Stimulated activated CD4-positive, alpha-beta T cell treated with anti-CD3 and anti-CD28 coated beads, Interleukin-1b, Interleukin-23, amount 100 ng/mL, for 4 hours (primary cell): Measurements from ENCODE around the gene HERPUD2.
"Not testable (repeated sequence)": the region's sequence is repeated elsewhere in the genome, so short reads cannot be mapped to it uniquely, and the experiment has no call there.

Experiments
- DNase-seq, 2 donors: peaks; one replicate each; pipeline ENCODE4 v3.0.0-alpha.2; 2020; ENCODE audit warnings: low read depth in 2 of 2

The HERPUD2 gene

DNA sequence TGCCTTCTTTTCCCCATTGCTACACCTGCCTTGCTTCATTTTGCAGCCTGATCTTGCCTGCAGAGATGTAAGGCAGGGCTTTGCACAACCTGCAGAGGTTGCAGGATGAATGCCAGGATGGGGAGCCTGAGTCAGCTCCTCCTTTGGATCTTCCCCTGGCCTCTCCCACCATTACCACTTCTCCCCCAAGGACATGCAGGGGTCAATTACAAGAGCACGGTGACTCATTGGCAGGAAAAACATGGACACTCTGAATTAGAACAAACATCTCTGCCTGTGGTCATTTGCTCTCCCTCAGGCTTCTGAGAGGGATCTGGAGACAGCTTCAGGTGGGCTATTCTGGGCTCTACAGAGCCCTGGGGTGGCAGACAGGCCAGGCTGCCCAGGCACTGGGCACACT, 89.2 kb downstream of the HERPUD2 start:
- DNase-seq, result no peak

DNA sequence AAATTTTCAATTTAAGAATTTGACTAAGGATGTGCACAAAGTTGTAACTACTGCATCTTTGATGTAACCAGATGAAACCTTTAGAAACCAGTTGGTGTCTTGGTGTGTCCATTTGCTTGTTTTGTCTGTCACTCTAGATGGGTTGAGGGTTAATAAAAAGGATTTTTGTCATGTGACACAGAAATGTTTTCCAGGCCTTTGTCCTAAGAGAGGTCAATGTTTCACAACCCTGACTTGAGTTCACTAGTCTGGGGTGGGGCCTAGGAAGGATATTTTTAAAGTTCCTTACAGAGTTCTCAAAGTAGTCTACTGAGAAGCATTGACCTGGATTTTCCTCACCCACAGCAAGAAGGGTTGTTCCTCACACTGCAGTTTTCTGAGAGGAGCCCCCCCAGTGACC, 90.3 kb downstream of the HERPUD2 start:
- no peak for DNase-seq

DNA sequence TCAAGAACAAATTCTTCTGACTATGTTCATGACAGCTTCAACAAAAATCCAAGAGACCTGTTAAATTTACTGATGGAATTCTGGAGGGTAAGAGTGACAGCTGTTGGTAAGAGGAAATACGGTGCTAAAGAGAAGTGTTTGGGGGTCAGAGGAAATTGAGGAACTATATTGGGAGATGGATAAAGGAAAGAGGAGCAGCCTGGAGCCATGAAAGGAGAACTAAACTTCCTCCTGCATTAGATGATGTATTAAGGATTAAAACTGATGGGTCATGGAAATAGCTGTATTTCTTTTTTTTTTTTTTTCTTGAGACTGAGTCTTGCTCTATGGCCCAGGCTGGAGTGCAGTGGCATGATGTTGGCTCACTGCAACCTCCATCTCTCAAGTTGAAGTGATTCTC, 95.3 kb downstream of the HERPUD2 start:
- DNase-seq, result no peak

DNA sequence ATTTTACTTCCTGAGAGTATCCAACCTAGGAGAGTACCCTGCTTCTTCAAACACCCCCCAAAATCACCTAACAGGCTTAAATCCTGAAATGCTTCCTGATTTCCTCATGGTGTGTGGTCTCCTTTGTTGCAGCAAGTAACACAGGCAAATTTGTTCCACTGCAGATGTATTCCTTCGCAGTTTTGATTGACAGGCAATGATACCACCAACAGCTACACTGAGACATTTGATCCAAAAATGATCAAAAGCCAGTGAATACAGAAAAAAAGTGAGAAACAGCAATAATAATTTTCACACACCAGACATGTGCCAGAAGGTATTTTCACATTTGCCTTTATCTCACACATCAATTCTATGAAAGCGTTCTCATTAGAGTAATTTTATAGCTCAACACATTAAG, 95.9 kb downstream of the HERPUD2 start:
- no peak for DNase-seq

DNA sequence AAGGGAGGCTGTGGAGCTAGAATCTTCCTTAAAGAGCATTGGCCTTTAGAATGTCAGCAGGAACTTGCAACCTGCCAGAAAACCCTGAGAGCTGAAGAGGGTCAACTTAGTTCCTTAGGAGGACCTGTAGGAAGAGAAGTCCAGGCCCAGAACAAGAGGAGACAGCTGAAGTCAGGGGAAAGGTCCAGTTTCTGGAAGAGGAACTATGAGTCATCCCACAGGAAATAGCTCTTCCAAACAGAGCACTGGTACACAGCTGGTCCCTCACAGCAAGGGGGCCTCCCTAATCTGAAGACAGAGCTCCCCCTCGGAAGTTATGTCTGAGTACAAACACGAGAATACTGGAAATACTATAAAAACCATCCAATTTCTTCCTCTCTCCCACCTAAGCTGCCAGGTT, 98.9 kb downstream of the HERPUD2 start:
- no peak for DNase-seq

DNA sequence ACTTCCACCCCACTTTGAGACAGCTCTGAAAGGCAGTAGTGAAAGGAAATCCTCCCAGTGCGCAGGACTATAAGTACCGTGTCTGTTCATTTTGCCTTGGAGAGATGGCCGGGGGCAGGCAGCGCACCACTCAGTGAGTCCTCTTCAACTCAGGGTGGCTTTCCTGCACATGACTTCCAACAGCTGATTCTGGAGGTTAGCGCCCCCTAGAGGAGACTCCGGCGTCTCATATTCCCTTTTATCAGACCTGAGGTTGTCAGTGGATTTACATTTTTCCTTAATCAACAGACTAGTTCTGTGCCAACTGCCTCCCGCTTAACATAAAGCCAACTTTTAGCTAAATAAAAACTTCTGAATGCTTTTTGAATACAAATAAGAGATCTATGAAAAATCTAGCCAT, 101.0 kb downstream of the HERPUD2 start:
- no peak for DNase-seq

DNA sequence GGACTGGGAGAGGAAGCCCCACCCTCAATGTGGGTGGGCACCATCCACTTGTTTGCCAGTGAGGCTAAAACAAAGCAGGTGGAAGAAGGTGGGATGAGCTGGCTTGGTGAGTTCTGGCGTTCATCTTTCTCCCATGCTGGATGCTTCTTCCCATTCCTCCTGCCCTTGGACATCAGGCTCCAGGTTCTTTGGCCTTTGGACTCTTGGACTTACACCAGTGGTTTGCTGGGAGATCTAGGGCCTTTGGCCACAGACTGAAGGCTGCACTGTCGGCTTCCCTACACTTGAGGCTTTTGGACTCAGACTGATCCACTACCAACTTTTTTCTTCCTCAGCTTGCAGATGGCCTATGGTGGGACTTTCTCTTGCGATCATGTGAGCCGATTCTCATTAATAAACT, 106.3 kb downstream of the HERPUD2 start:
- DNase-seq, result no peak

DNA sequence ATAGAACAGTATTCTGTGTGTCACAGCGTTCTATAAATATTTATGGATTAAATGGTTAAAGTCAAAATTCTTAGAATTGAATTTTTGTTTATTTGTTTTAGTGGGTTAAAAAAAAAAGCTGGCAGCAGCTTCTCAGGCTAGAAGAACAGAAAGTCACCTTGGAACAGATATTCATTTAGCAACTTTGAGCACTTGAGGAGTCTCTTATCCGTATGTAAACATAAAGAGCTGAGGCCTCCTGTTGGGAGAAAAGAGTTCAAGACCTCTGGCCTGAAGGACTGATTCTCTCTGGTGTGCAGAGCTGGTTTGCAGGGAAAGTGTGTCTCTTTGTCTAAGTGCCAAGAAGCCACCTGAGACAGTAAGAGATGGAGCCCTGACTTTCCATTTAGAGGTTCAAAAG, 109.9 kb downstream of the HERPUD2 start:
- DNase-seq, result no peak

DNA sequence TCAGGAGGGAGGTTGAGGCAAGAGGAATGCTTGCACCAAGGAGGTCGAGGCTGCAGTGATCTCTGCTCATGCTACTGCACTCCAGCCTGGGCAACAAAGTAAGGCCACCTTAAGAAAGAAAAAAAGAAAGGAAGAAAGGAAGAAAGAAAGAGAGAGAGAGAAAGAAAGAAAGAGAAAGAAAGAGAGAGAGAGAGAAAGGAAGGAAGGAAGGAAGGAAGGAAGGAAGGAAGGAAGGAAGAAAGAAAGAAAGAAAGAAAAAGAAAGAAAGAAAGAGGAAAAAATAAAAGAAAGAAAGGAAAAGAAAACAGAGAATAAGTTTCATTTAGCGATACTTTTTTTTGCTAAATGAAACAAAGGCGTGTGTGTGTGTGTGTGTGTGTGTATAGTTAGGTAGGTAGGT, 110.4 kb downstream of the HERPUD2 start:
- DNase-seq, result not testable (repeated sequence)
